Measurements from ENCODE around the gene SIRT3. TPM values are rescaled to one million over a fixed set of nuclear protein-coding genes. Genes with fewer than 3 reads are reported as not detected.

Gene SIRT3
- total RNA-seq, 1 donor from 2014 or later = 33.2 TPM

GRCh38 chr11:267491-267994, 31.4 kb upstream of the SIRT3 start:
- no peak overlapping the region for H3K4me3 Mint-ChIP-seq
- peaks cover 12% of the 10 kb centered on the region for H3K27me3 Mint-ChIP-seq (ENCODE audit: low read depth)
- peaks cover 4% of the 10 kb centered on the region for H3K4me1 Mint-ChIP-seq
- TF ChIP-seq CTCF (IDR thresholded peaks at IDR 0.05; ENCODE audit: unreplicated experiment) = no peak
- H3K9me3 Mint-ChIP-seq = peaks cover 3% of the 10 kb centered on the region
- no peaks in the 10 kb centered on the region for H3K36me3 Mint-ChIP-seq
- H3K27ac Mint-ChIP-seq = no peak overlapping the region
- no peak for DNase-seq (ENCODE audit: low spot score in 2 of 2, unreplicated experiment in 2 of 2)

- no peak for TF ChIP-seq CTCF (IDR thresholded peaks at IDR 0.05; ENCODE audit: unreplicated experiment)
- Mint-ChIP-seq H3K36me3 (no peaks in the 10 kb centered on the region), H3K9me3 (peaks cover 3% of the 10 kb centered on the region), H3K4me3 (peak overlapping the region; percentile 31), H3K4me1 (peaks cover 4% of the 10 kb centered on the region), H3K27me3 (ENCODE audit: low read depth) (peaks cover 11% of the 10 kb centered on the region), H3K27ac (no peak overlapping the region)
- DNase-seq (ENCODE audit: low spot score in 2 of 2, unreplicated experiment in 2 of 2) = no peak
Observed at GRCh38 chr11:266676-267439, 30.7 kb upstream of the SIRT3 start.

GRCh38 chr11:261624-262023, 25.5 kb upstream of the SIRT3 start:
- no peaks in the 10 kb centered on the region for H3K36me3 Mint-ChIP-seq
- no peak overlapping the region for H3K27ac Mint-ChIP-seq
- DNase-seq (ENCODE audit: low spot score in 2 of 2, unreplicated experiment in 2 of 2) = no peak
- H3K4me3 Mint-ChIP-seq = no peak overlapping the region
- no peak for TF ChIP-seq CTCF (IDR thresholded peaks at IDR 0.05; ENCODE audit: unreplicated experiment)
- peaks cover 1% of the 10 kb centered on the region for H3K27me3 Mint-ChIP-seq (ENCODE audit: low read depth)
- no peaks in the 10 kb centered on the region for H3K4me1 Mint-ChIP-seq
- H3K9me3 Mint-ChIP-seq = peaks cover 9% of the 10 kb centered on the region

- H3K27me3 Mint-ChIP-seq (ENCODE audit: low read depth) = peaks cover 1% of the 10 kb centered on the region
- H3K9me3 Mint-ChIP-seq = peaks cover 8% of the 10 kb centered on the region
- H3K36me3 Mint-ChIP-seq = no peaks in the 10 kb centered on the region
- no peak overlapping the region for H3K4me3 Mint-ChIP-seq
- TF ChIP-seq CTCF (IDR thresholded peaks at IDR 0.05; ENCODE audit: unreplicated experiment) = no peak
- DNase-seq (ENCODE audit: low spot score in 2 of 2, unreplicated experiment in 2 of 2) = no peak
- no peak overlapping the region for H3K27ac Mint-ChIP-seq
- H3K4me1 Mint-ChIP-seq = no peaks in the 10 kb centered on the region
Observed at GRCh38 chr11:259413-259812, 23.3 kb upstream of the SIRT3 start.

GRCh38 chr11:257766-258493, 21.8 kb upstream of the SIRT3 start:
- TF ChIP-seq CTCF (IDR thresholded peaks at IDR 0.05; ENCODE audit: unreplicated experiment) = no peak
- no peaks in the 10 kb centered on the region for H3K4me1 Mint-ChIP-seq
- no peak overlapping the region for H3K27ac Mint-ChIP-seq
- peaks cover 4% of the 10 kb centered on the region for H3K36me3 Mint-ChIP-seq
- peaks cover 1% of the 10 kb centered on the region for H3K27me3 Mint-ChIP-seq (ENCODE audit: low read depth)
- H3K4me3 Mint-ChIP-seq = no peak overlapping the region
- no peak for DNase-seq (ENCODE audit: low spot score in 2 of 2, unreplicated experiment in 2 of 2)
- H3K9me3 Mint-ChIP-seq = peaks cover 8% of the 10 kb centered on the region
